HepG2 (cell line): ENCODE results near the gene TLCD3B. TPM values are rescaled to one million over a fixed set of nuclear protein-coding genes. Genes with fewer than 3 reads are reported as not detected.

Experiments used
- ARNTL ChIP-seq: sonication (generic); formaldehyde crosslinking; IDR thresholded peaks from 2 replicates; pipeline ENCODE4 v1.4.0; 2020; ENCODE audit warnings: mild to moderate bottlenecking, missing genetic modification reagents
- ATF7 ChIP-seq, 2 experiments: fragments of 450-650 bp in 1 of 2; sonication (generic) in 1 of 2; formaldehyde crosslinking in 1 of 2; IDR thresholded peaks; 2 replicates each; pipeline versions ENCODE4 v1.4.0 to v1.6.1; 2016 to 2020; ENCODE audit warnings: antibody characterized with exemption in 1 of 2, mild to moderate bottlenecking in 1 of 2, missing genetic modification reagents in 1 of 2
- ELF4 ChIP-seq: sonication (generic); formaldehyde crosslinking; IDR thresholded peaks from 2 replicates; pipeline ENCODE4 v1.5.0; 2020; ENCODE audit warnings: missing genetic modification reagents, mild to moderate bottlenecking, moderate library complexity, borderline replicate concordance
- KDM1A ChIP-seq: IDR thresholded peaks from 2 replicates; pipeline ENCODE4 v1.6.1; 2016; ENCODE audit warnings: missing compliant biosample characterization
- KDM3A ChIP-seq: IDR thresholded peaks from 2 replicates; pipeline ENCODE4 v1.6.1; 2018; ENCODE audit warnings: low read depth, missing compliant biosample characterization
- MAF1 ChIP-seq: sonication (generic); formaldehyde crosslinking; IDR thresholded peaks from 2 replicates; pipeline ENCODE4 v1.5.0; 2020; ENCODE audit warnings: missing genetic modification reagents, borderline replicate concordance
- MXD1 ChIP-seq: sonication (generic); formaldehyde crosslinking; IDR thresholded peaks from 2 replicates; pipeline ENCODE4 v1.4.0; 2020; ENCODE audit warnings: mild to moderate bottlenecking, missing genetic modification reagents
- RARA ChIP-seq: IDR thresholded peaks from 2 replicates; pipeline ENCODE4 v1.6.1; 2016; ENCODE audit warnings: missing genetic modification reagents, missing compliant biosample characterization
- SOX13 ChIP-seq, 3 experiments: fragments of 450-650 bp in 1 of 3; sonication (generic) in 1 of 3; formaldehyde crosslinking in 1 of 3; IDR thresholded peaks in 2 of 3; conservative IDR thresholded peaks in 1 of 3; 2 replicates each; pipeline versions ENCODE4 v1.5.0 to v1.6.1; 2016 to 2020; ENCODE audit warnings: antibody characterized with exemption in 1 of 3, mild to moderate bottlenecking in 1 of 3, missing compliant biosample characterization in 1 of 3, missing genetic modification reagents in 1 of 3, moderate library complexity in 1 of 3
- TRAFD1 ChIP-seq: sonication (generic); formaldehyde crosslinking; IDR thresholded peaks from 2 replicates; pipeline ENCODE4 v1.5.1; 2020; ENCODE audit warnings: missing genetic modification reagents, mild to moderate bottlenecking, borderline replicate concordance
- ZNF274 ChIP-seq: sonication (generic); formaldehyde crosslinking; IDR thresholded peaks from 2 replicates; pipeline ENCODE4 v1.5.1; 2020; ENCODE audit warnings: mild to moderate bottlenecking, missing genetic modification reagents
- ZNF34 ChIP-seq: sonication (generic); formaldehyde crosslinking; IDR thresholded peaks from 2 replicates; pipeline ENCODE4 v1.4.0; 2020; ENCODE audit warnings: mild to moderate bottlenecking, missing genetic modification reagents, borderline replicate concordance
- ZNF549 ChIP-seq: sonication (generic); formaldehyde crosslinking; IDR thresholded peaks from 2 replicates; pipeline ENCODE4 v1.5.0; 2020; ENCODE audit warnings: missing genetic modification reagents
- ZNF678 ChIP-seq: sonication (generic); formaldehyde crosslinking; IDR thresholded peaks from 2 replicates; pipeline ENCODE4 v1.4.0; 2020; ENCODE audit warnings: mild to moderate bottlenecking, missing genetic modification reagents
- ZNF746 ChIP-seq: sonication (generic); formaldehyde crosslinking; IDR thresholded peaks from 2 replicates; pipeline ENCODE4 v1.8.0; 2022; ENCODE audit warnings: mild to moderate bottlenecking, missing genetic modification reagents
- ZNF777 ChIP-seq: sonication (generic); formaldehyde crosslinking; IDR thresholded peaks from 2 replicates; pipeline ENCODE4 v1.4.0; 2020; ENCODE audit warnings: missing genetic modification reagents
- ZNF784 ChIP-seq: sonication (generic); formaldehyde crosslinking; IDR thresholded peaks from 2 replicates; pipeline ENCODE4 v1.5.1; 2020; ENCODE audit warnings: missing genetic modification reagents, mild to moderate bottlenecking, borderline replicate concordance
- polyA plus RNA-seq, 8 experiments: library from polyadenylated mRNA; depleted of rRNA in 3 of 8; stranded (reverse) in 7 of 8; unstranded in 1 of 8; fragments of >200 nt; fragmentation: Illumina TruSeq in 4 of 8; extraction: Trizol in 4 of 8; gene quantifications; 2 replicates each; pipeline versions ENCODE4 v1.2.1 to v1.2.3, GENCODE V29; 2011 to 2016; ENCODE audit warnings: low read depth in 4 of 8, missing spikeins in 1 of 8, mixed read lengths in 1 of 8; ENCODE audit not compliant: insufficient read depth in 1 of 8
- total RNA-seq, 5 experiments: library from RNA; depleted of rRNA; stranded (reverse); fragments of >200 nt; fragmentation: Illumina TruSeq; extraction: Trizol; gene quantifications; 2 replicates each; pipeline ENCODE4 v1.2.3, GENCODE V29; 2016; ENCODE audit warnings: low read depth in 1 of 5
- TF ChIP-seq, protein P1 (sequence below), 2 experiments: sonication (generic) in 1 of 2; formaldehyde crosslinking in 1 of 2; IDR thresholded peaks; 2 replicates each; pipeline versions ENCODE4 v1.6.1 to v1.9.0; 2014 to 2022; ENCODE audit warnings: antibody characterized with exemption in 1 of 2, borderline replicate concordance in 1 of 2, inconsistent platforms in 1 of 2, low read depth in 1 of 2, missing genetic modification reagents in 1 of 2

Gene TLCD3B
- total and polyA plus RNA-seq, 2 of the 13 experiments (the other 11 are each of a cell fraction or from before 2014, with no cell fraction given): not detected

- peak; percentile 94 for TF ChIP-seq MXD1
- TF ChIP-seq ATF7 (IDR thresholded peaks at IDR 0.05): no peak
- no peak; the same call in 1 of the 2 replicates for TF ChIP-seq ATF7 (CRISPR knock-in tag; IDR thresholded peaks at IDR 0.05)
- no peak for TF ChIP-seq ELF4 (CRISPR knock-in tag)
- no peak for TF ChIP-seq TRAFD1 (CRISPR knock-in tag)
- 0 out of 2 replicates have a peak, but pooled peaks have one; percentile 85 for TF ChIP-seq ZNF274 (CRISPR knock-in tag)
- TF ChIP-seq SOX13 (IDR thresholded peaks at IDR 0.05): no peak
- TF ChIP-seq SOX13 (CRISPR knock-in tag; conservative IDR thresholded peaks at IDR 0.05 in 1 of 2, IDR thresholded peaks at IDR 0.05 in 1 of 2): no peak
- peak; percentile 80; the same call in 1 of the 2 replicates for TF ChIP-seq ZNF34
- TF ChIP-seq ZNF746 (CRISPR knock-in tag): peak; percentile 76
- no peak for TF ChIP-seq KDM1A
- TF ChIP-seq, protein P1, sequence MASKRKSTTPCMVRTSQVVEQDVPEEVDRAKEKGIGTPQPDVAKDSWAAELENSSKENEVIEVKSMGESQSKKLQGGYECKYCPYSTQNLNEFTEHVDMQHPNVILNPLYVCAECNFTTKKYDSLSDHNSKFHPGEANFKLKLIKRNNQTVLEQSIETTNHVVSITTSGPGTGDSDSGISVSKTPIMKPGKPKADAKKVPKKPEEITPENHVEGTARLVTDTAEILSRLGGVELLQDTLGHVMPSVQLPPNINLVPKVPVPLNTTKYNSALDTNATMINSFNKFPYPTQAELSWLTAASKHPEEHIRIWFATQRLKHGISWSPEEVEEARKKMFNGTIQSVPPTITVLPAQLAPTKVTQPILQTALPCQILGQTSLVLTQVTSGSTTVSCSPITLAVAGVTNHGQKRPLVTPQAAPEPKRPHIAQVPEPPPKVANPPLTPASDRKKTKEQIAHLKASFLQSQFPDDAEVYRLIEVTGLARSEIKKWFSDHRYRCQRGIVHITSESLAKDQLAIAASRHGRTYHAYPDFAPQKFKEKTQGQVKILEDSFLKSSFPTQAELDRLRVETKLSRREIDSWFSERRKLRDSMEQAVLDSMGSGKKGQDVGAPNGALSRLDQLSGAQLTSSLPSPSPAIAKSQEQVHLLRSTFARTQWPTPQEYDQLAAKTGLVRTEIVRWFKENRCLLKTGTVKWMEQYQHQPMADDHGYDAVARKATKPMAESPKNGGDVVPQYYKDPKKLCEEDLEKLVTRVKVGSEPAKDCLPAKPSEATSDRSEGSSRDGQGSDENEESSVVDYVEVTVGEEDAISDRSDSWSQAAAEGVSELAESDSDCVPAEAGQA (IDR thresholded peaks at IDR 0.05; ENCODE audit: low read depth): no peak; the same call in 1 of the 2 replicates
- TF ChIP-seq, protein P1 (CRISPR knock-in tag; IDR thresholded peaks at IDR 0.05; ENCODE audit: borderline replicate concordance): no peak
- no peak for TF ChIP-seq ZNF678 (CRISPR knock-in tag)
- peak; percentile 69; the same call in 1 of the 2 replicates for TF ChIP-seq ZNF784
- TF ChIP-seq ZNF777 (CRISPR knock-in tag): peak; percentile 85
- no peak for TF ChIP-seq ZNF549 (CRISPR knock-in tag)
- TF ChIP-seq ARNTL (CRISPR knock-in tag): peak; percentile 77
- TF ChIP-seq MAF1 (CRISPR knock-in tag): no peak
- peak; percentile 66; the same call in 1 of the 2 replicates for TF ChIP-seq KDM3A (CRISPR knock-in tag)
- no peak for TF ChIP-seq RARA (CRISPR knock-in tag)
Observed at GRCh38 chr16:30063893-30064728, 33.0 kb upstream of the TLCD3B start (continued).
